Endodermal cell (in vitro differentiated cells): ENCODE results near the gene NAA10. TPM values are rescaled to one million over a fixed set of nuclear protein-coding genes. Genes with fewer than 3 reads are reported as not detected.

Source experiments
- DNase-seq: peaks from one replicate; pipeline ENCODE4 v3.0.0-alpha.2; 2017
- H3K27ac ChIP-seq: 2 replicates; pipeline ENCODE4 v1.5.1; 2013; ENCODE audit warnings: mild to moderate bottlenecking, low read depth, low read length, moderate library complexity
- H3K27me3 ChIP-seq: 2 replicates; pipeline ENCODE4 v1.6.1; 2013; ENCODE audit warnings: mild to moderate bottlenecking, low read length, moderate library complexity; ENCODE audit not compliant: insufficient read depth, control insufficient read depth, poor library complexity, severe bottlenecking
- H3K36me3 ChIP-seq: 2 replicates; pipeline ENCODE4 v1.7.0; 2013; ENCODE audit warnings: mild to moderate bottlenecking, low read length, moderate library complexity; ENCODE audit not compliant: control insufficient read depth, insufficient read depth
- H3K4me1 ChIP-seq: one replicate; pipeline ENCODE4 v1.7.0; 2013; ENCODE audit warnings: low read length; ENCODE audit not compliant: control insufficient read depth, insufficient read depth
- H3K4me3 ChIP-seq: 2 replicates; pipeline ENCODE4 v1.5.1; 2013; ENCODE audit warnings: mild to moderate bottlenecking, low read length, moderate library complexity
- H3K9ac ChIP-seq: 2 replicates; pipeline ENCODE4 v1.6.1; 2013; ENCODE audit warnings: mild to moderate bottlenecking, low read length, moderate library complexity; ENCODE audit not compliant: poor library complexity, severe bottlenecking; ENCODE audit errors: extremely low read depth
- H3K9me3 ChIP-seq: 2 replicates; pipeline ENCODE4 v1.6.1; 2013; ENCODE audit warnings: mild to moderate bottlenecking, low read length, moderate library complexity; ENCODE audit not compliant: control insufficient read depth
- H3K27ac Mint-ChIP-seq: 2 replicates; pipeline ENCODE4 v1.8.0; 2020; ENCODE audit warnings: mixed read lengths
- H3K27me3 Mint-ChIP-seq: 2 replicates; pipeline ENCODE4 v1.8.0; 2021; ENCODE audit warnings: mild to moderate bottlenecking, mixed read lengths; ENCODE audit not compliant: insufficient read depth
- H3K36me3 Mint-ChIP-seq: 2 replicates; pipeline ENCODE4 v1.8.0; 2020; ENCODE audit warnings: low read depth, mixed read lengths
- H3K4me1 Mint-ChIP-seq: 2 replicates; pipeline ENCODE4 v1.8.0; 2020; ENCODE audit warnings: mixed read lengths
- H3K4me3 Mint-ChIP-seq: 2 replicates; pipeline ENCODE4 v1.8.0; 2020; ENCODE audit warnings: mild to moderate bottlenecking, moderate library complexity, mixed read lengths
- H3K9me3 Mint-ChIP-seq: 2 replicates; pipeline ENCODE4 v1.8.0; 2020; ENCODE audit warnings: mild to moderate bottlenecking, mixed read lengths
- WGBS, 2 experiments: methylation state at CpG; one replicate each; pipeline versions ENCODE4 v1.1.5 to v1.1.7; 2013; ENCODE audit warnings: missing lambda C conversion rate in 2 of 2, mixed read lengths in 1 of 2; ENCODE audit not compliant: insufficient coverage in 1 of 2, insufficient read length in 1 of 2; 5-methylcytosine and 5-hydroxymethylcytosine counted together
- total RNA-seq, 2 donors: library from RNA; stranded (reverse); fragmentation: NEBNext Ultra II Directional in 1 of 2; extraction: Animal tissue kit (Norgen Biotek cat#: 25700) in 1 of 2; gene quantifications; 2 replicates in 1 of 2; 3 replicates in 1 of 2; pipeline ENCODE4 v1.2.1, GENCODE V29; 2021
- TF ChIP-seq, protein P1 (sequence below): fragments of 200-600 bp; sonication (generic); conservative IDR thresholded peaks from 2 replicates; pipeline ENCODE4 v1.5.0; 2021; ENCODE audit warnings: antibody characterized with exemption, mild to moderate bottlenecking

The NAA10 gene
- total RNA-seq, 2 donors from 2014 or later = 91.6 to 99.3 TPM

DNA sequence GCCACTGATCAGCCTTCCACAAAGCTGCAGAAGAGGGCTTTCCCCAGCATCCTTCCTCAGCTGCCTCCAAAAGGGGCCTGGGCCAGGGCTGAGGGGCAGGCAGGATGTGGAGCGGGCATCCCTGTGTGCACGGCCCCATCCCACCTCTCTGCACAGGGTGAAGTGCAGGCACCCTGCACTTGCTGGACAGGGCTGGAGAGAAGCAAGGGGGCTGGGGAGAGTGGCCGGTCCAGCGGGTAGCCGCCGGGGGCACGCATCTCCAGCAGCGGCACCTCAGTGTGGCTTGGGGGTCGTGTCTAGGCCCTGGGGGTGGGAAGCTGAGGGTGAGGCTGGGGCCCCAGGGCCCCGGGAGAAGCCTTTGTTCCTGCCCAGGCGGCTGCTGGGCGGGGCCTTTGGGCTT lies 27.4 kb downstream of the NAA10 start:
- no peaks in the 10 kb centered on the region for H3K36me3 ChIP-seq
- H3K27me3 ChIP-seq = no peaks in the 10 kb centered on the region
- H3K27me3 Mint-ChIP-seq = no peaks in the 10 kb centered on the region
- DNase-seq = peak; percentile 26
- no peak overlapping the region for H3K27ac Mint-ChIP-seq
- H3K4me1 Mint-ChIP-seq = peaks cover 5% of the 10 kb centered on the region
- peaks cover 61% of the 10 kb centered on the region for H3K9me3 Mint-ChIP-seq
- no peaks in the 10 kb centered on the region for H3K4me1 ChIP-seq
- H3K36me3 Mint-ChIP-seq = peaks cover 2% of the 10 kb centered on the region
- TF ChIP-seq, protein P1, sequence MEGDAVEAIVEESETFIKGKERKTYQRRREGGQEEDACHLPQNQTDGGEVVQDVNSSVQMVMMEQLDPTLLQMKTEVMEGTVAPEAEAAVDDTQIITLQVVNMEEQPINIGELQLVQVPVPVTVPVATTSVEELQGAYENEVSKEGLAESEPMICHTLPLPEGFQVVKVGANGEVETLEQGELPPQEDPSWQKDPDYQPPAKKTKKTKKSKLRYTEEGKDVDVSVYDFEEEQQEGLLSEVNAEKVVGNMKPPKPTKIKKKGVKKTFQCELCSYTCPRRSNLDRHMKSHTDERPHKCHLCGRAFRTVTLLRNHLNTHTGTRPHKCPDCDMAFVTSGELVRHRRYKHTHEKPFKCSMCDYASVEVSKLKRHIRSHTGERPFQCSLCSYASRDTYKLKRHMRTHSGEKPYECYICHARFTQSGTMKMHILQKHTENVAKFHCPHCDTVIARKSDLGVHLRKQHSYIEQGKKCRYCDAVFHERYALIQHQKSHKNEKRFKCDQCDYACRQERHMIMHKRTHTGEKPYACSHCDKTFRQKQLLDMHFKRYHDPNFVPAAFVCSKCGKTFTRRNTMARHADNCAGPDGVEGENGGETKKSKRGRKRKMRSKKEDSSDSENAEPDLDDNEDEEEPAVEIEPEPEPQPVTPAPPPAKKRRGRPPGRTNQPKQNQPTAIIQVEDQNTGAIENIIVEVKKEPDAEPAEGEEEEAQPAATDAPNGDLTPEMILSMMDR = no peak
- no peaks in the 10 kb centered on the region for H3K9me3 ChIP-seq
- 91 to 93% methylated on average over 3 to 12 of the region's 12 CpGs for WGBS, 2 experiments
- H3K9ac ChIP-seq = no peak overlapping the region
- H3K27ac ChIP-seq = no peak overlapping the region
- no peak overlapping the region for H3K4me3 Mint-ChIP-seq
- H3K4me3 ChIP-seq = no peak overlapping the region

- Mint-ChIP-seq H3K27ac (no peak overlapping the region), H3K4me3 (no peak overlapping the region), H3K9me3 (peaks cover 61% of the 10 kb centered on the region), H3K27me3 (no peaks in the 10 kb centered on the region), H3K4me1 (peaks cover 7% of the 10 kb centered on the region), H3K36me3 (peaks cover 2% of the 10 kb centered on the region)
- no peak overlapping the region for H3K4me3 ChIP-seq
- no peaks in the 10 kb centered on the region for H3K36me3 ChIP-seq
- H3K27ac ChIP-seq = no peak overlapping the region
- TF ChIP-seq, protein P1 = no peak
- H3K9ac ChIP-seq = no peak overlapping the region
- 91 to 96% methylated on average over 8 to 27 of the region's 27 CpGs for WGBS, 2 experiments
- no peaks in the 10 kb centered on the region for H3K27me3 ChIP-seq
- H3K4me1 ChIP-seq = no peaks in the 10 kb centered on the region
- H3K9me3 ChIP-seq = no peaks in the 10 kb centered on the region
- DNase-seq = peak; percentile 29
Observed at GRCh38 chrX:153906126-153906917, 28.5 kb downstream of the NAA10 start.

- 94 to 100% methylated on average over 3 to 32 of the region's 32 CpGs for WGBS, 2 experiments
- no peaks in the 10 kb centered on the region for H3K9me3 ChIP-seq
- peak; percentile 38 for DNase-seq
- TF ChIP-seq, protein P1 = no peak
- H3K27ac ChIP-seq = no peak overlapping the region
- peaks cover 10% of the 10 kb centered on the region for H3K4me1 Mint-ChIP-seq
- H3K36me3 Mint-ChIP-seq = peaks cover 2% of the 10 kb centered on the region
- no peaks in the 10 kb centered on the region for H3K27me3 Mint-ChIP-seq
- no peaks in the 10 kb centered on the region for H3K36me3 ChIP-seq
- H3K27ac Mint-ChIP-seq = no peak overlapping the region
- peaks cover 65% of the 10 kb centered on the region for H3K9me3 Mint-ChIP-seq
- no peak overlapping the region for H3K4me3 Mint-ChIP-seq
- H3K4me3 ChIP-seq = no peak overlapping the region
- H3K4me1 ChIP-seq = no peaks in the 10 kb centered on the region
- no peaks in the 10 kb centered on the region for H3K27me3 ChIP-seq
- H3K9ac ChIP-seq = no peak overlapping the region
Observed at GRCh38 chrX:153905481-153906095, 29.2 kb downstream of the NAA10 start.
